SKM-1 treated with dmso at 0.1 percent for 144 hours (cell line): ENCODE measurements around the gene SDHAF1.

ENCODE experiments used
- DNase-seq: peaks from one replicate; lab custom pipeline; 2025; ENCODE audit not compliant: unreplicated experiment; lab: John Stamatoyannopoulos, UW

Gene SDHAF1

DNA sequence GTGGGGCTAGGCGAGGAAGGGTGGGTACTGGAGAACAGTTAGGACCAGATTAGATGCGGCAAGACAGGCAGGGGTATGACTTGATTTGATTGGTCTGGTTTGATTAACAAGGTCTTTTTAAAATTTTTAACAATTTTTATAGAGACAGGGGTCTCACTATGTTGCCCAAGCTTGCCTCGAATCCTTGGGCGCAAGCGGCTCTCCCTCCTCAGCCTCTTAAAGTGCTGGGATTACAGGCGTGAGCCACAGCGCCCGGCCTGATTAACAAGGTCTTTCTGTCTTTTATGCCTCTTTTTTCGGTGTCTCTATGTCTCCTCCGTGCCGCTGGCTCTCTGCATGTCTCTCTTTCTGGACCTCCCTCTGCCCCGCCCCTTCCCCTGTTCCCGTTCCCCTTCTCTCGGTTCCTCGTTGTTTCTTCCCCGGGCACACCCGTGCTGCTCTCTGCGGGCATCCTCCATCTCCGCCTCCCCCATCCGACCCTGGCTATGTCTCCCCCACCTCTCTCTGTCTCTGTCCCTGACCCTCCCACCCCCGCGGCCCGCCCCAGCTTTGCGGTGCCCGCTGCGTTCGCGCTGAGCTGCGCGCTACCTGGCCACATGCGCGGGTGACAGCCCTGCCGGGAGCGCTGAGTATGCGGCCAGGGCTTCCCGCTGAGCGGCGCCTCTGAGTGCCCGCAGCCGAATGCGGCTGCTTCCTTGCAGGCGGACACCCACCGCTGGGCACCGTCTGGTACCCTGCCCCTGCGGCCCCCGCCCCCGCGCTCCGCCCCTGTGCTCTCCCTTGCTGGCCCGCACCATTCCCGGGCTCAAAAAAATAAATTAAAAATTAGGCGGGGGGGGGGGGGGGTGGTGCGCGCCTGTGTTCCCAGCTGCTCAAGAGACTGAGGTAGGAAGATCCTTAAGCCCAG, 8.1 kb upstream of the SDHAF1 start:
- DNase-seq: peak; percentile 58

DNA sequence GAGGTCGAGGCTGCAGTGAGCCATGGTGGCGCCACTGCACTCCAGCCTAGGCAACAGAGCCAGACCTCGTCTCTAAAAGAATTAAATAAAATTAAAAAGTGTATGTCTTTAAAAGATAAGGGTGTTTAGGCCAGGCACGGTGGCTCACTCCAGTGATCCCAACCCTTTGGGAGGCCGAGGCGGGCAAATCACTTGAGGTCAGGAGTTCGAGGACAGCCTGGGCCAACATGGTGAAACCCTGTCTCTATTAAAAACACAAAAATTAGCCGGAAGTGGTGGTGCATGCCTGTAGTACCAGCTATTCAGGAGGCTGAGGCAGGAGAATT, 7.5 kb upstream of the SDHAF1 start:
- no peak for DNase-seq

DNA sequence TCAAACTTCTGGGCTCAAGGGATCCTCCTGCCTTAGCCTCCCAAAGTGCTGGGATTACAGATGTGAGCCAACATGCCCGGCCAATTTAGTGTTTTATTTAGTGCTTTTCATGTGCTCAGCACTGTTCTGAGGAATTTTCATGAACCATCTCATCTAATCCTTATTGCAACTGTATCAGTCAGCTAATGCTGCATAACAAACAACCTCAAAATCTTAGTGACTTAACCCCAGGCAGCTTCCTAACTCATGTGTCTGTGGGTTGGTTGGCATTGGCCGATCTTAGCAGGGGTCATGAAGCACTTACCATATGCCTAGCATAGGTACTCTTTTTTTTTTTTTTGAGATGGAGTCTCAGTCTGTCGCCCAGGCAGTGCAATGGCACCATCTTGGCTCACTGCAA, 6.2 kb upstream of the SDHAF1 start:
- no peak for DNase-seq

DNA sequence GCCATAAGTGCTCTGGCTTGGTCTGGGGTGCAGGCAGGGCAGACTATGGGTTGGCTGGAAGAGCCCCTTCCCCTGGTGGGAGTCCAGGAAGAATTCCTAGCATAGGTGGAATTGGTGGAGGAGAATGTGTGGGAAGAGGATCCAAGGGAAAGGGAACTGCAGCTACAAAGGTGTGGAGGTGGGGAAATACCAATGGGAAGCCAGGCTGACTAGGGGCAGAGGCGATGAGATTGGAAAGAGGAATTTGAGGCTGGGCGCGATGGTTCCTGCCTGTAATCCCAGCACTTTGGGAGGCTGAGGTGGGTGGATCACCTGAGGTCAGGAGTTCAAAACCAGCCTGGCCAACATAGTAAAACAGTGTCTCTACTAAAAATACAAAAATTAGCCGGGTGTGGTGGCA, 4.8 kb upstream of the SDHAF1 start:
- no peak for DNase-seq

DNA sequence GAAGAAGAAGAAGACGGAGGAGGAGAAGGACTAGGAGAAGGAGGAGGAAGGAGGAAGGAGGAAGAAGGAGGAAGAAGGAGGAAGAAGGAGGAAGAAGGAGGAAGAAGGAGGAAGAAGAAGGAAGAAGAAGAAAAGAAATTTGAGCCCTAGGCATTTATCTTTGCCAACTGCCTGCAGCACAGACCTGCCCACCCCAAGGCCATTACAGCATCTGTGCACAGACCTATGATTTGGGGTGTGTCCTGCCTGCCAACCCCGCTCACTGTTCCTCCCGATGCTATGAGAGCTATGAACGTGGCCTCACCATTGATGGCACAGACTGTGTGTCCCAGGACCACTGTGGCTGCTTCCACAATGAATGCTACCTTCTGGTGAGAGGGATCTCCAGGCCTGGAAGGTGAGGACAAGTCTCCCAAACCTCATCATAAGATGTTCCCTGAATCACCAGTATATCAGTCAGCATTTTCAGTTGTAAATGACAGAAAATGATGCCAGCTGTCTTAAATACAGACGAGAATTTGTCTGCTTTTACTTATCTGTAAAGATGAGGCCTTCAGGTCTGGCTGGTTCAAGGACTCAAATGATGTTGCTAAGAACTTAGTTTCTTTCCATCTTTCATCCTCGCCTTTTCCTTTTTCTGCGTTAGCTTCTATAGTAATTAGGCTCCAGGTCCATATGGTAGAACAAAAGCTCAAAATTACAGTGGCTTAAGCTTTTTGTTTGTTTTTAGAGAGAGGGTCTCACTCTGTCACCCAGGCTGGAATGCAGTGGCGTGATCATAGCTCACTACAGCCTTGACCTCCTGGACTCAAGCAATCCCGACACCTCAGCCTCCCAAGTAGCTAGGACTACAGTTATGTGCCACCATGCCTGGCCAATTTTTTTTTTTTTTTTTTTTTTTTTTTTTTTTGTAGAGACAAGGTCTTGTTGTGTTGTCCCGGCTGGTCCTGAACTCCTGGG, 3.9 kb upstream of the SDHAF1 start:
- DNase-seq: no peak

DNA sequence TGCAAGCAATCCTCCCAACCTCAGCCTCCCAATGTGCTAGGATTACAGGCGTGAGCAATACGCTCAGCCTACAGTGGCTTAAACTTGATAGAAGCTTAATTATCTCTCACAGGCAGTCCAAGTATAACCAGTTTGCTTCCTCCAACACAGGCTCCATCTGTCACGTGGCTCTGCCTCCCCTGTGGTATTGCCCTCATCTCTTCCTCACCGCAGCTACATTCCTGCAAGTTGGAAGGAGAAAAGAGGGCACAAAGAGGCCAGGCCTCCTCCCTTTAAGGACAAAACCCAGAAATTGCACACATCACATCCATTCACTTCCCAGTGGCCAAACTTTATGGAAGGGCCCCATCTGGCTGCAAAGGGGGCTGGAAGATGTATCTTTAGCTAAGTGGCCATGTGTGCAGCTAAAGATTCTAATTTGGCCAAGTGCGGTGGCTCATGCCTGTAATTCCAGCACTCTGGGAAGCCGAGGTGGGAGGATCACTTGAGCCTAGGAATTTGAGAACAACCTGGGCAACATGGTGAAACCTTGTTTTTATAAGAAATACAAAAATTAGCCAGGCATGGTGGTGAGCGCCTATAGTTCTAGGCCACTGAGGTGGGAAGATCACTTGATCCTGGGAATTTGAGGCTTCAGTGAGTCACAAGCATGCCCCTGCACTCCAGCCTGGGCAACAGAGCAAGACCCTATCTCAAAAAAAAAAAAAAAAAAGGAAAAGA, 3.1 kb upstream of the SDHAF1 start:
- no peak for DNase-seq

DNA sequence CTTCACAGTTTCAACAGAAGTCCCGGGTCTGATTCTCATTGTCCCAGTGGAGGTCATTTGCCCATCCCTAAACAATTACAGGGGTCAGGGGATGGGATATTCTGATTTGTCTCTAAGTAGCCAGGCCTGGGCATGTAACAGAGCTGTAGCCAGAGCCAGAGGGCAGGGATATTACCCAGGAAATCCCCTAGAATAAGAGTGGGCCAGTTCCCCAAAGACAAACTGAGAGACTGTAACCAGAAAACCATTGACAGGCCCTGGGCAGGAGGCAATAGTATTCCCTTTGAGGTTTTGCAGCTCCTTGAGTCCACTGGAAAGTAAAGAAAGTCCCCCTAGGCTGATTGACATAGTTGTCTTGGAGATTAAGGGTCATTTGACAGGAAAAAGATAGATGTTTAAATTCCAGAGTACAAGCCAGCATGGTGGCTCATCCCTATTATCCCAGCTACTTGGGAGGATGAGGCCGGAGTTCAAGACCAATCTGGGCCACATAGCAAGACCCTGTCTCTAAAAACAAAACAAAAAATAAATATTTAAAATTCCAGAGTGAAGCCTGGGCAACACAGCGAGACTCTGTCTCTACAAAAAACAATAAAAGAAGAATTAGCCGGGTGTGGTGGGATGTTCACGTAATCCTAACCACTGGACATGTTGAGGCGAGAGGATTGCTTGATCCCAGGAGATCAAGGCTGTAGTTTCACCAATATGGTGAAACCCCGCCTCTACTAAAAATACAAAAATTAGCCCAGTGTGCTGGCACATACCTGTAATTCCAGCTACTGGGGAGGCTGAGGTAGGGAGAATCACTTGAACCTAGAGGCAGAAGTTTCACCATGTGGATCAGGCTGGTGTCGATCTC, 1.9 kb upstream of the SDHAF1 start:
- DNase-seq: no peak

DNA sequence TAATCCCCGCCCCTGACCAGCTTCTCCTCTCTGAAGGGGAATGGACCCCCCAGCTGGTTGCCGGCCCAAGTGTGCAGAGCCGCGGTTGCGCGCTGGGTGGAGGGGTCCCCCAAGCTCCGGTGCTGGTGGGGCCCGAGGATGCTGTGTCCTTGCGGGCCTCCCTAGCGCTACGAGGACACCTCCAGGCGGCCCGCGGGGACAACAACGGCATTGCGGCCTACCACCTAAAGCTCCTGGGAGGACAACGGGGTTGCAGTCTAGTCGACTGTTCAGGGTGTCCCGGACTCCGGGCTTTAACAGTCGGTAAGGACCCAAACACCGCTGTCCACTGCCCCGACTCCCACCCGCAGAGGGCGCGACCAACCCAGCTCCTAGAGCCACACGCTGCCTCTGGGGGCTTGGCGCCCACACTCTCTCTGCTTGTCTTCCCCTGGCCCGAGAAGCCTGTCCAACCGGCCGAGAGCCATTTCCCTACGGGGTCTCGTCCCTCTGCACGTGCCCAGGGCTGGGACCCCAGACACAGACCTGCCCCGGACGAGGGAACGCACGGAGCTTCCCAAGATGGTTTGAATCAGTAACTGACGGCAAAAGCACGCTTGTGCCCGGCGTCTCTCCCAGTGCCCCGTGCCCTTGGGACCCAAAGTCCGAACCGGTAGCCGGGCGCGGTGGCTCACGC, 927 bp upstream of the SDHAF1 start:
- no peak for DNase-seq

DNA sequence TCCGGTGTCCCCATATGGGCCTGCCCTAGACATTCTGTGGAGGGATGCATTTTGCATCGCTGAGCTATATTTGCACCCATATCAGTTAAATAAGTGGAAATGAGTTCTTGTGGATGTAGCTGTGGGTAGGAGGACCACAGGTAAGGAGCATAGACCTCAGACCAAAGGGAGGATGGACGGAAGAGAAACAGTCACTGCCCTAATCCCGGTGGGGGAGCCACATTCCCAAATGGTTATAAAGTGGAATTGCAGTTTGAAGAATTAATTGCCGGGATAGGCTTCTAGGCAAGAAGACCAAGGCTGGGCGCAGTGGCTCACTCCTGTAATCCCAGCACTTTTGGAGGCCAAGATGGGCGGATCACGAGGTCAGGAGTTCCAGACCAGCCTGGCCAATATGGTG, 1.8 kb downstream of the SDHAF1 start:
- no peak for DNase-seq

DNA sequence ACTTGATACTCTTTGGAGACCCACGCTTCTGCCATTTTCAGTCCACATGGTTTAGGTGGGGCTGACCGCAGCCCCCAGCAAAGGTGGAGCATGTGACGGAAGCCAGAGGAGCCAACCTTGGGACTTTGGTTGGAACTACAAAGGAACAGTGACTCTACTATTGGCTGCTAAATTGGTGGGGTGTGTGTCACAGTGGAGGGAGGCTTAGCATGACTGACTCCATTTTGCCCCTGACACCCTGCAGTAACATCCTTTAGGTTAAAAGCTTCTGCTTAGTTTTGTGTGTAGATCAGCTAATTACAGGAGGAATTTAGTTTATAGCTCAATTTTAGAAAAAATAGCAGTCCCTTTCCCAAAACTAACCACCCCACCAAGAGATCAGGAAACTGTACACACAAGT, 6.6 kb downstream of the SDHAF1 start:
- no peak for DNase-seq

DNA sequence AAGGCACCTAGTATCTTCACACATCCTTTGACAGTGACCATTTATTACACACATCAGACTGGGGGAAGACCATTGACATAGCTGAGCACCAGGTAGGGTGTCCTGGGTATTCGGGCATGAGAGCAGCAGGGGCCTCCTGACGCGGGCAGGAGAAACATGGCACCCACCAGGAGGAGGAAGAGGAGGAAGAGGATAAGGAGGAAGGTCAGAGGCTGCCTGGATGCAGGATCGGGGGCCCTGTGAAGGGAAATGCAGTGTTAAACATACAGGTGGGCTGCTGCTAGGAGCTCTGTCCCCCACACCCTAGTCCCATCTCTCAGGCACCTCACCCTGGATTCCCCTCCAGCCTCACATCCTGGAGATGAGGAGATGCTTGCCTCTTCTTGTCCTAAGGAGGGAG, 8.3 kb downstream of the SDHAF1 start:
- DNase-seq: no peak

DNA sequence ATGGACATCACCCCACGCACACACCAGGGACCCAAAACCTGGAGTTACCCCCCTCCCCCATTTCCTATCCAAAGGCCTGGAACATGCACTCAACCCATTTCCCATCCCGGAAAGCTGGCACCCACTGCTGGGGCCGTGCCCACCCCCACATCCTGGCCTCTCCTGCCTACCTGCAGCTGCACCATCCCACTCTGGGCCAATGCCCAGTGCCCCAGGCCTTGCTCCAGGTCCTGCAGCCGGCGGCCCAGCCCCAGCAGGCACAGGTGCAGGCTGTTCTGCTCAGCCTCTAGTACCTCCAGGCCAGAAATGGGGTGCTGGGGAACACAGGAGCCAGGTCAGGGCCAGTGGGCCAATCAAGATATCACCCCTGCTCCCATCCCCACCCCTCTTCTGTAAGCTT, 12.0 kb downstream of the SDHAF1 start:
- no peak for DNase-seq

DNA sequence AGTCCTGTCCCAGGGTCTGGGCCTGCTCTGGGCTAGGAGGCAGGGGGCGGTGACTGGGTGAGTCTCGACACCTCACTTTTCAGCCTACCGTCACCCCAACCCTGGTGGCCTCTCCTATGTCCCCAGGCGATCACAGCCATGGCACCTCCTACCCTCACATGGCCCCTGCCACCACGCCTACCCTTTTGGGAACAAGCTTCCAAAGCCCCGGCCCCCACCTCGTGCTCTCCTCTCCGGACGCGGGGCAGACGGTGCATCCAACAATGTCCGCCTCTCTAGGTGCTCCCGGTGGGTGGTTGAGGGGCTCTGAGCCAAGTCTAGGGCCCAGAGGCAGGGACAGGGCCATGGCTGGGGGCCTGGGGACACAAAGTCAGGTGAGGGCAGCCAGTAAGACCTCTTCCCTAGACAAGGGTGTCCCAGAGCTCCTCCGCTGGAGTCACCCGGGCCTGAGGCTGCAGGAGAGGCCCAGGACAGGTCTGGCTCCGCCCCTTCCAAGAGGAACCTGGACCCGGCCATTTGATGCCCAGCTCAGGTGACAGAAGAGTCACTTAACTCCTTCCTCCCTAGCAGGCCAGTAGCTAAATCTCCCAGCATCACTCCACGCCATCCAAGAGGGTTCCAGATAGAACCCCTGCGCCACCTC, 13.5 kb downstream of the SDHAF1 start, which contains the start of gene SYNE4:
TSS of gene SYNE4 (minus strand) at position 478 of the 643 bp plus-strand sequence. CDS start at position 346, 132 bp downstream.
- no peak for DNase-seq

DNA sequence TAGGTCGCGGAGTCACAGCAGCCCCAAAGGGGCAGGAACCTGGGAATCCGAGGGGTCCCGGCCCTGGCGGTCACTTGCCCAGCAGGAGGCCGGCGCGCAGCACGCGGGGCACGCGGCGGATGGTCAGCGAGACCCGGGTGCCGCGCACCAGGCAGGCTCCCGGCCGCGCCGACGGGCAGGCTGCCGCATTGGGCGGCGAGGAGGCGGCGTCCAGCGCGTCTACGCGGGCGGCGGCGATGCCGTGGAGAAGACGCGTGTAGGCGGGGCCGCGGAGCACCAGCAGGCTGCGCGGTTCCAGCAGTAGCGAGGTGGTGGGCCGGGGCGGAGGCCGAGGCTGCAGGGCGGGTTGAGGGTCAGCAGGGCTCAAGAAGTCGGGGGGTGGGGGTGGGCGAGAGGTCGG, 14.2 kb downstream of the SDHAF1 start:
- no peak for DNase-seq

DNA sequence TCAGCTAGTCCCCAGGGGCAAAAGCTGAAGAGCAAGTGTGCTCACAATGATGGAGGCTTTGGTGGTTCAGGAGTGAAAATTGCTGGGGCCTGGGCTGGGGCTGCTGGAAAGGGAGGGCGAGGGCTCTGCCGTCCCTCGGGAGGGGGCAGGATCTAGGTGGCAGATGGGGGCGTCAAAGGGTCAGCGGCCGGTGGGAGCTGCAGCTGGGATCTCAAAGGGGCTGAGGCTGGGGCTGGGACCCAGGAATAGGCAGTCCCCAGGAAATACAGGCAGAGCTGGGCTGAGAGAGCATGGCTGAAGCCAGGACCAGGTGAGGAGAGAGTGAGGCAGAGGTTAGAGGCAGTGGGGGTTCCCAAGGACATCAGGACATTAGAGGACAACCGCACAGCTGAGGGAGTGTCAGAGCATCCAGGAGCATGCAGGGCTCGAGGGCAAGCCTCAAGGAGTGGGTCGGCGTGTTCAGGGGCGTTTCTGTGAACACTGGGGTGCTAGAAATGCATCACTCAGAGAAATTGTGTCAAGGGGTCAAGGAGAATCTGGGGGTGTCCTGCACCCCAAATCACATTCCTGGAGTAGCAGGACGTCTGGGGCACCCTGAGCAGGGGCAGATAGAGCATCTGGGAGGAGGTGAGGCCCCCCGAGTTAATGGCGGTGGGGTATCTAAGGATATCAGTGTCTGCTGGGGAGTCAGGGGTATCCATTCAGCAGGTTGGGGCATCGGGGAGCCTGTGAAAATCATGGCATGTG, 14.8 kb downstream of the SDHAF1 start:
- DNase-seq: no peak

DNA sequence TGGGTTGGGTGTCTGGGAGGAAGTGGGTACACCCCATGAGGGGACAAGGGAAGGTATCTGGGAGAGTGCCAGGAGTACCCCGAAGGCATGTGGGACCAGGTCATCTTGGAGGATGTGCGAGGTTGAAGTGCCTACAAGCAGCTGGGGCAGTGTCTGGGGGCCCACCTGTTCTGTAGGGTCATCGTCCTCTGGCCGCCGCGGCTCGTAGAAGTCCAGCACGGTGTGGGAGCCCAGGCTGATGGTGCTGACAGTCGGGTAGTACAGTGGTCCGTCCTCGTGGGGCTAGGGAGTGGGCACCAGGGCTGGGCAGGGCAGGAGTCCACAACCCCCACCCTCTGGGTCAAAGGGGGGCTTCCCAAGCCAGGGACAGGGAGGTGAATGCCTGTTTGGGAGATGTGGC, 15.4 kb downstream of the SDHAF1 start:
- DNase-seq: no peak

DNA sequence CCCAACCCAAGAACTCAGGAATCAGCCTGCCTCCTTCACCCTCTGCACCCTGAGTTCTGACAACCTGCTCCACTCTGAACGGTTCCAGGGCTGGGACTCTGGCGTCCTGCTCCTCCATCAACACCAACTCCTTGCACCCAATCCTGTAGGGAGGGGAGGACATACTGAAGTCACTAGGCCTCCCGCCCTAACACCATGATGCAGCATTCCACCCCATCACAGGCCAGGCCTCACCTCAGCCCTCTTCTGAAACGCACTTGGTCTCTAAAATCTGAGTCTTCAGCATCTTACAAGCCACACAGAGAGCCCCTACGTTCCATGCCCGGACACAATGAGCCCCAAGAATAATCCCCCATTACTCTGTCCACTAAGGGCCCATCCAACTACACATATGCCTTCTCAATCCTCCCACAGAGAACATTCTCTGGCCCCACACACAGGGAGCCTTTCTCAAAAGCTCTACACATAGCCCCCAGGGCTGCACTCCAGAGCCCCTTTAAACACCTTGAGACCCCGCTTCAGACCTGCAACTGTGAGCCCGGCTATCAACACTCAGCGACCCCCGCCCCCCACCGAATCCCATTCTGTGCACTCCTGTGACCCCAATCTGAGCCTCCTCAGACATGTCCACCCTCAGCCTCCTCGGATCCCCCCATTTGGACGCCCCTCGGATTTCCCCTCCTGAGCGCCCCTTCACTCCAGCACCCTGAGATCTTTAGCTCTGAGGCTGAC, 18.5 kb downstream of the SDHAF1 start:
- DNase-seq: no peak
